GM12878 (cell line): ENCODE measurements around the gene BFSP2. TPM values are rescaled to one million over a fixed set of nuclear protein-coding genes. Genes with fewer than 3 reads are reported as not detected.

Source experiments
- ATAC-seq: fragments of 200-7000 bp; cut with Tn5 transposase; 3 replicates; pipeline ENCODE4 v1.9.1; 2020; ENCODE audit warnings: mild to moderate bottlenecking, moderate library complexity
- BruUV-seq: library from RNA; stranded (reverse); fragments of 400-500 nt; replicated peaks from 2 replicates; lab custom pipeline; 2021; lab: Mats Ljungman, UMichigan
- CTCF ChIA-PET: fragments of 300-600 bp; sonication (Branson Sonifier 250); formaldehyde crosslinking; extraction: SDS; loops from one replicate; lab custom pipeline; 2021; ENCODE audit warnings: inconsistent platforms; lab: Yijun Ruan, JAX
- POLR2A ChIA-PET: fragments of 350-600 bp; formaldehyde crosslinking; extraction: SDS; loops from one replicate; lab custom pipeline; 2021; ENCODE audit warnings: inconsistent platforms; lab: Charles Lee
- RAD21 ChIA-PET: fragments of 300-600 bp; sonication (Branson Sonifier 250); formaldehyde crosslinking; loops from one replicate; lab custom pipeline; 2023; ENCODE audit warnings: antibody characterized with exemption; ENCODE audit not compliant: unreplicated experiment; lab: Charles Lee
- SMC1A ChIA-PET: fragments of 300-600 bp; sonication (Branson Sonifier 250); formaldehyde crosslinking; loops from one replicate; lab custom pipeline; 2023; ENCODE audit not compliant: unreplicated experiment, uncharacterized antibody; lab: Charles Lee
- DNase-seq: peaks from one replicate; pipeline ENCODE4 v3.0.0-alpha.2; 2011; ENCODE audit warnings: low read depth, low spot score
- FAIRE-seq: peaks from 3 replicates; lab custom pipeline; 2011; peaks lifted over from hg19 to GRCh38; lab: Jason Lieb, UNC
- H2AFZ ChIP-seq: 2 replicates; pipeline ENCODE4 v1.6.0; 2011; ENCODE audit warnings: low read depth, low read length, control low read depth; ENCODE audit not compliant: control insufficient read depth
- H3K27ac ChIP-seq: 2 replicates; pipeline ENCODE4 v1.5.1; 2011; ENCODE audit warnings: control low read depth; ENCODE audit not compliant: control insufficient read depth, insufficient read depth
- H3K27me3 ChIP-seq, 2 experiments: replicated peaks in 1 of 2; 2 replicates each; pipeline versions ENCODE4 v1.6.0 to v1.6.1; 2011; ENCODE audit warnings: low read length in 1 of 2; ENCODE audit not compliant: control insufficient read depth in 2 of 2, insufficient read depth in 2 of 2
- H3K36me3 ChIP-seq, 2 experiments: 2 replicates each; pipeline ENCODE4 v1.5.1; 2011; ENCODE audit warnings: low read length in 1 of 2; ENCODE audit not compliant: control insufficient read depth in 2 of 2, insufficient read depth in 2 of 2
- H3K4me1 ChIP-seq: 2 replicates; pipeline ENCODE4 v1.6.1; 2011; ENCODE audit warnings: mild to moderate bottlenecking, low read length, moderate library complexity, mixed read lengths; ENCODE audit not compliant: control insufficient read depth, insufficient read depth
- H3K4me2 ChIP-seq: 2 replicates; pipeline ENCODE4 v1.6.0; 2011; ENCODE audit warnings: control low read depth; ENCODE audit not compliant: control insufficient read depth, insufficient read depth
- H3K4me3 ChIP-seq: fragments of 200-600 bp; sonication (generic); 2 replicates; pipeline ENCODE4 v1.5.1; 2016
- H3K79me2 ChIP-seq: 2 replicates; pipeline ENCODE4 v1.6.0; 2011; ENCODE audit warnings: low read length; ENCODE audit not compliant: control insufficient read depth, insufficient read depth
- H3K9ac ChIP-seq: 2 replicates; pipeline ENCODE4 v1.8.0; 2011; ENCODE audit warnings: low read length, control low read depth, mixed read lengths; ENCODE audit not compliant: control insufficient read depth, insufficient read depth
- H3K9me3 ChIP-seq: replicated peaks from 3 replicates; pipeline ENCODE4 v1.5.1; 2011; ENCODE audit warnings: mild to moderate bottlenecking, low read length; ENCODE audit not compliant: control insufficient read depth, insufficient read depth
- H4K20me1 ChIP-seq: 2 replicates; pipeline ENCODE4 v1.6.0; 2011; ENCODE audit not compliant: control insufficient read depth, insufficient read depth
- HDAC2 ChIP-seq: fragments of 200-600 bp; sonication (generic); IDR thresholded peaks from 2 replicates; pipeline ENCODE4 v1.6.1; 2017
- MYC ChIP-seq: IDR thresholded peaks from 2 replicates; pipeline ENCODE4 v1.6.1; 2011; ENCODE audit warnings: mild to moderate bottlenecking, low read length, moderate library complexity, inconsistent platforms; ENCODE audit not compliant: insufficient read depth, insufficient replicate concordance, insufficient read length, severe bottlenecking
- NFYB ChIP-seq: IDR thresholded peaks from 2 replicates; pipeline ENCODE4 v1.6.1; 2011; ENCODE audit warnings: low read depth, mild to moderate bottlenecking, low read length, improper control_type of control experiment, moderate library complexity; ENCODE audit not compliant: insufficient read depth
- PML ChIP-seq: IDR thresholded peaks from 2 replicates; pipeline ENCODE4 v1.6.1; 2012; ENCODE audit warnings: low read length, inconsistent platforms
- POLR2AphosphoS5 ChIP-seq: IDR thresholded peaks from 2 replicates; pipeline ENCODE4 v1.6.1; 2011; ENCODE audit warnings: mild to moderate bottlenecking, low read length, inconsistent platforms
- SMC3 ChIP-seq: IDR thresholded peaks from 2 replicates; pipeline ENCODE4 v1.6.1; 2011; ENCODE audit warnings: low read length, improper control_type of control experiment, borderline replicate concordance
- SREBF2 ChIP-seq: IDR thresholded peaks from 2 replicates; pipeline ENCODE4 v1.6.1; 2012; ENCODE audit warnings: mild to moderate bottlenecking, low read length
- STAT1 ChIP-seq: fragments of 450-650 bp; conservative IDR thresholded peaks from 2 replicates; pipeline ENCODE4 v1.6.1; 2014; ENCODE audit warnings: antibody characterized with exemption, mild to moderate bottlenecking
- STAT3 ChIP-seq: IDR thresholded peaks from 2 replicates; pipeline ENCODE4 v1.6.1; 2011; ENCODE audit warnings: low read depth, low read length, improper control_type of control experiment
- TCF12 ChIP-seq: IDR thresholded peaks from 2 replicates; pipeline ENCODE4 v1.6.1; 2011; ENCODE audit warnings: low read depth, mild to moderate bottlenecking, low read length
- ZNF622 ChIP-seq: fragments of 450-650 bp; IDR thresholded peaks from 2 replicates; pipeline ENCODE4 v1.6.1; 2017; ENCODE audit warnings: mild to moderate bottlenecking, inconsistent platforms
- WGBS: methylation state at CpG from one replicate; pipeline ENCODE4 v1.1.6; 2016; ENCODE audit warnings: low lambda C conversion rate; ENCODE audit not compliant: insufficient replicate concordance, insufficient coverage; ENCODE audit errors: missing lambda C conversion rate; 5-methylcytosine and 5-hydroxymethylcytosine counted together
- in situ Hi-C: fragments of 300-500 bp; cut with MboI; formaldehyde crosslinking; loops from 9 replicates; pipeline ENCODE4 v1.14.3; 2018; ENCODE audit warnings: mixed read lengths
- intact Hi-C: fragments of 100-400 bp; cut with micrococcal nuclease; formaldehyde crosslinking; loops from one replicate; pipeline ENCODE4 v1.14.2; 2022; ENCODE audit not compliant: unreplicated experiment
- polyA plus RNA-seq, 11 experiments: library from polyadenylated mRNA; depleted of rRNA in 4 of 11; unstranded in 6 of 11; stranded (reverse) in 5 of 11; fragments of >200 nt; fragmentation: Nextera tagmentation in 4 of 11; fragmentation: Illumina TruSeq in 1 of 11; extraction: Ambion mirVana in 4 of 11; extraction: Trizol in 1 of 11; gene quantifications; 1 replicate in 1 of 11; 2 replicates in 10 of 11; pipeline versions ENCODE4 v1.2.1 to v1.2.3, GENCODE V29; 2011 to 2016; ENCODE audit warnings: inconsistent platforms in 2 of 11, missing spikeins in 2 of 11, low read depth in 1 of 11
- total RNA-seq, 4 experiments: library from RNA; depleted of rRNA in 3 of 4; stranded (reverse); fragments of >200 nt in 3 of 4; fragmentation: Illumina TruSeq in 1 of 4; extraction: Trizol in 1 of 4; gene quantifications; 2 replicates each; pipeline versions ENCODE4 v1.2.1 to v1.2.3, GENCODE V29; 2013 to 2021
- TF ChIP-seq, protein P1 (sequence below): IDR thresholded peaks from 2 replicates; pipeline ENCODE4 v1.6.1; 2012; ENCODE audit warnings: low read depth, low read length, improper control_type of control experiment
- TF ChIP-seq, protein P2 (sequence below): IDR thresholded peaks from 2 replicates; pipeline ENCODE4 v1.6.1; 2012; ENCODE audit warnings: improper control_type of control experiment, low read depth, low read length; ENCODE audit not compliant: insufficient replicate concordance
- TF ChIP-seq, protein P3 (sequence below): fragments of 150-350 bp; IDR thresholded peaks from 2 replicates; pipeline ENCODE4 v1.6.1; 2014; ENCODE audit warnings: mild to moderate bottlenecking, low read depth, low read length
- TF ChIP-seq, protein P4 (sequence below): fragments of 450-650 bp; IDR thresholded peaks from 2 replicates; pipeline ENCODE4 v1.6.1; 2018; ENCODE audit warnings: mild to moderate bottlenecking, low read depth, moderate library complexity; ENCODE audit not compliant: partially characterized antibody

The BFSP2 gene
- total and polyA plus RNA-seq, 10 of the 15 experiments (the other 5 are each of a cell fraction or from before 2014, with no cell fraction given) = 1.5 to 20.4 (median 7.3) TPM

DNA sequence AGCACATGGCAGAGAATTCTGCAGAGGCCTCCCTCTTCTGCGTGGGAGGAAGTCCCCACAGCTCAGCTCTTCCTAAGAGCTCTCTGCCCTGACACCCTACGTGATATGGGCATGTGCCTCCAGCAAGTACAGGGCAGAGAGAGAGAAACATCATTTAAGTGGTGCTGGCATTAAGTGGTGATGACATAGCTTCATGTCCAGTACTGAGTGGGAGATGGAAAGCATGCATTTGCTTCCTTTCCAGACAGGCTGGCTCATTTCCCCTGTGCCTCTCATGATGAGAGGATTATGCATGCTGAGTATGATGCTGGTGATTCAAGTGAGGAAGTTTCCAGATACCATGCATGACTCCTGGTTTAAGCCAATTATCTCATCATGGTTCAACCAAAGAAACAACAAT lies 26.9 kb downstream of the BFSP2 start:
- ChIA-PET SMC1A (interaction anchor here (0.7 to 1.5 kb wide), 3 partner anchors 8 to 701 kb away, joined by 3 read pairs; no protein-coding TSS in a partner anchor), CTCF (interaction anchor here (0.7 to 1.3 kb wide), 2 partner anchors 141 to 384 kb away, joined by 3 to 5 read pairs; no protein-coding TSS in a partner anchor), POLR2A (no interaction called here), RAD21 (no interaction called here)
- ATAC-seq (no peak), FAIRE-seq (no peak), DNase-seq (no peak)
- Histone ChIP-seq H3K4me2 (no peak overlapping the region), H3K9ac (no peak overlapping the region), H2AFZ (no peak overlapping the region), H3K36me3 (no peaks in the 10 kb centered on the region), H3K27me3 (peaks cover 0 to 4% of the 10 kb centered on the region in 2 experiments; a peak in 1 of 4 replicates), H3K4me1 (peaks cover 5% of the 10 kb centered on the region; the same call in 1 of the 2 replicates), H3K4me3 (no peak overlapping the region), H3K79me2 (no peaks in the 10 kb centered on the region), H3K27ac (no peak overlapping the region), H4K20me1 (no peaks in the 10 kb centered on the region), H3K9me3 (no peaks in the 10 kb centered on the region)
- intact Hi-C loops = loop anchor here (5.0 kb wide), 1 partner anchor 501 kb away; no protein-coding TSS in a partner anchor
- TF ChIP-seq, protein P1, sequence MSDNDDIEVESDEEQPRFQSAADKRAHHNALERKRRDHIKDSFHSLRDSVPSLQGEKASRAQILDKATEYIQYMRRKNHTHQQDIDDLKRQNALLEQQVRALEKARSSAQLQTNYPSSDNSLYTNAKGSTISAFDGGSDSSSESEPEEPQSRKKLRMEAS = no peak
- TF ChIP-seq TCF12 (no peak), HDAC2 (no peak), ZNF622 (no peak), SMC3 (no peak), PML (no peak), STAT3 (no peak), SREBF2 (no peak), MYC (no peak), NFYB (no peak), STAT1 (no peak), POLR2AphosphoS5 (no peak)
- TF ChIP-seq, protein P2, sequence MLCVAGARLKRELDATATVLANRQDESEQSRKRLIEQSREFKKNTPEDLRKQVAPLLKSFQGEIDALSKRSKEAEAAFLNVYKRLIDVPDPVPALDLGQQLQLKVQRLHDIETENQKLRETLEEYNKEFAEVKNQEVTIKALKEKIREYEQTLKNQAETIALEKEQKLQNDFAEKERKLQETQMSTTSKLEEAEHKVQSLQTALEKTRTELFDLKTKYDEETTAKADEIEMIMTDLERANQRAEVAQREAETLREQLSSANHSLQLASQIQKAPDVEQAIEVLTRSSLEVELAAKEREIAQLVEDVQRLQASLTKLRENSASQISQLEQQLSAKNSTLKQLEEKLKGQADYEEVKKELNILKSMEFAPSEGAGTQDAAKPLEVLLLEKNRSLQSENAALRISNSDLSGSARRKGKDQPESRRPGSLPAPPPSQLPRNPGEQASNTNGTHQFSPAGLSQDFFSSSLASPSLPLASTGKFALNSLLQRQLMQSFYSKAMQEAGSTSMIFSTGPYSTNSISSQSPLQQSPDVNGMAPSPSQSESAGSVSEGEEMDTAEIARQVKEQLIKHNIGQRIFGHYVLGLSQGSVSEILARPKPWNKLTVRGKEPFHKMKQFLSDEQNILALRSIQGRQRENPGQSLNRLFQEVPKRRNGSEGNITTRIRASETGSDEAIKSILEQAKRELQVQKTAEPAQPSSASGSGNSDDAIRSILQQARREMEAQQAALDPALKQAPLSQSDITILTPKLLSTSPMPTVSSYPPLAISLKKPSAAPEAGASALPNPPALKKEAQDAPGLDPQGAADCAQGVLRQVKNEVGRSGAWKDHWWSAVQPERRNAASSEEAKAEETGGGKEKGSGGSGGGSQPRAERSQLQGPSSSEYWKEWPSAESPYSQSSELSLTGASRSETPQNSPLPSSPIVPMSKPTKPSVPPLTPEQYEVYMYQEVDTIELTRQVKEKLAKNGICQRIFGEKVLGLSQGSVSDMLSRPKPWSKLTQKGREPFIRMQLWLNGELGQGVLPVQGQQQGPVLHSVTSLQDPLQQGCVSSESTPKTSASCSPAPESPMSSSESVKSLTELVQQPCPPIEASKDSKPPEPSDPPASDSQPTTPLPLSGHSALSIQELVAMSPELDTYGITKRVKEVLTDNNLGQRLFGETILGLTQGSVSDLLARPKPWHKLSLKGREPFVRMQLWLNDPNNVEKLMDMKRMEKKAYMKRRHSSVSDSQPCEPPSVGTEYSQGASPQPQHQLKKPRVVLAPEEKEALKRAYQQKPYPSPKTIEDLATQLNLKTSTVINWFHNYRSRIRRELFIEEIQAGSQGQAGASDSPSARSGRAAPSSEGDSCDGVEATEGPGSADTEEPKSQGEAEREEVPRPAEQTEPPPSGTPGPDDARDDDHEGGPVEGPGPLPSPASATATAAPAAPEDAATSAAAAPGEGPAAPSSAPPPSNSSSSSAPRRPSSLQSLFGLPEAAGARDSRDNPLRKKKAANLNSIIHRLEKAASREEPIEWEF = no peak
- TF ChIP-seq, protein P3, sequence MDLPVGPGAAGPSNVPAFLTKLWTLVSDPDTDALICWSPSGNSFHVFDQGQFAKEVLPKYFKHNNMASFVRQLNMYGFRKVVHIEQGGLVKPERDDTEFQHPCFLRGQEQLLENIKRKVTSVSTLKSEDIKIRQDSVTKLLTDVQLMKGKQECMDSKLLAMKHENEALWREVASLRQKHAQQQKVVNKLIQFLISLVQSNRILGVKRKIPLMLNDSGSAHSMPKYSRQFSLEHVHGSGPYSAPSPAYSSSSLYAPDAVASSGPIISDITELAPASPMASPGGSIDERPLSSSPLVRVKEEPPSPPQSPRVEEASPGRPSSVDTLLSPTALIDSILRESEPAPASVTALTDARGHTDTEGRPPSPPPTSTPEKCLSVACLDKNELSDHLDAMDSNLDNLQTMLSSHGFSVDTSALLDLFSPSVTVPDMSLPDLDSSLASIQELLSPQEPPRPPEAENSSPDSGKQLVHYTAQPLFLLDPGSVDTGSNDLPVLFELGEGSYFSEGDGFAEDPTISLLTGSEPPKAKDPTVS = no peak
- TF ChIP-seq, protein P4, sequence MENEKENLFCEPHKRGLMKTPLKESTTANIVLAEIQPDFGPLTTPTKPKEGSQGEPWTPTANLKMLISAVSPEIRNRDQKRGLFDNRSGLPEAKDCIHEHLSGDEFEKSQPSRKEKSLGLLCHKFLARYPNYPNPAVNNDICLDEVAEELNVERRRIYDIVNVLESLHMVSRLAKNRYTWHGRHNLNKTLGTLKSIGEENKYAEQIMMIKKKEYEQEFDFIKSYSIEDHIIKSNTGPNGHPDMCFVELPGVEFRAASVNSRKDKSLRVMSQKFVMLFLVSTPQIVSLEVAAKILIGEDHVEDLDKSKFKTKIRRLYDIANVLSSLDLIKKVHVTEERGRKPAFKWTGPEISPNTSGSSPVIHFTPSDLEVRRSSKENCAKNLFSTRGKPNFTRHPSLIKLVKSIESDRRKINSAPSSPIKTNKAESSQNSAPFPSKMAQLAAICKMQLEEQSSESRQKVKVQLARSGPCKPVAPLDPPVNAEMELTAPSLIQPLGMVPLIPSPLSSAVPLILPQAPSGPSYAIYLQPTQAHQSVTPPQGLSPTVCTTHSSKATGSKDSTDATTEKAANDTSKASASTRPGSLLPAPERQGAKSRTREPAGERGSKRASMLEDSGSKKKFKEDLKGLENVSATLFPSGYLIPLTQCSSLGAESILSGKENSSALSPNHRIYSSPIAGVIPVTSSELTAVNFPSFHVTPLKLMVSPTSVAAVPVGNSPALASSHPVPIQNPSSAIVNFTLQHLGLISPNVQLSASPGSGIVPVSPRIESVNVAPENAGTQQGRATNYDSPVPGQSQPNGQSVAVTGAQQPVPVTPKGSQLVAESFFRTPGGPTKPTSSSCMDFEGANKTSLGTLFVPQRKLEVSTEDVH = no peak
- in situ Hi-C loops = no loop called here
- 45% methylated on average over 2 of the region's 2 CpGs for WGBS
- no TSS peak for BruUV-seq
